RPMI8226 (cell line): ENCODE measurements around the gene CTSV.
"Not testable (repeated sequence)": the region's sequence is repeated elsewhere in the genome, so short reads cannot be mapped to it uniquely, and the experiment has no call there.

Experiments
- DNase-seq: peaks from one replicate; pipeline ENCODE4 v3.0.0-alpha.2; 2015

CTSV gene

DNA sequence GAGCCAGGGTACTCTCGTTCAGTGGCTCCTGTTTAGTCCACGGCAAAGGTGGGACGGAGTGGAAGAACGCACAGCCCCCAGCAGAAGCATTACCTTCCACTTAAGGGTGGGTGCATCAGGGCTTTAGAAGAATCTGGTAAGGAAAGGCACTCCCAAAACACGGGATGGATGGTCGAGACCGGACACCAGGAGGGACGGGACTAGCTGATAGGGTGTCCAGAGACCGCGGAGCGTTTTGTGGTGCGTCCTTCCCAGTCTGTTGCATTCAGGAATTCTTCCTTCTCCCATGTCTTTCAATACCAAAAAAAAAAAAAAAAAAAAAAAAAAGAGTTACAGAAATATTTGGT, 545 bp upstream of the CTSV start:
- DNase-seq: no peak

DNA sequence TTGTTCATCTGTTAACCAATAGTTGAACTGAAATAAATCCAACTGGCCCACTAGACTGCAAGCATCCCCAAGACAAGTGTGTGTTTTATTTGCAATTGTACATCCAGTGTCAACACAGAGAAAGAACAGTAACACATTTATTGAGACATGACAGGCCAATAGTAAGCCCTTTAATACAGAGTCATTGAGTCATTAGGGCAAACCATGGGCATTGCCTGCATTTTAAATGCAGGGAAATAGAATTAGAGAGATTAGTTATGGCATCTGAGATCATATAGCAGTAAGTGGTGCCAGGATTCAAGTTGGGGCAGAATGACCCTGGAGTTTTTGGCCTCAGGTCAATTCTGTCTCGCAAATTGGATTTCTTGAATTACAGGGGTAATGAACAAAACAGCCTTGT, 15.4 kb downstream of the CTSV start:
- DNase-seq: not testable (repeated sequence)

DNA sequence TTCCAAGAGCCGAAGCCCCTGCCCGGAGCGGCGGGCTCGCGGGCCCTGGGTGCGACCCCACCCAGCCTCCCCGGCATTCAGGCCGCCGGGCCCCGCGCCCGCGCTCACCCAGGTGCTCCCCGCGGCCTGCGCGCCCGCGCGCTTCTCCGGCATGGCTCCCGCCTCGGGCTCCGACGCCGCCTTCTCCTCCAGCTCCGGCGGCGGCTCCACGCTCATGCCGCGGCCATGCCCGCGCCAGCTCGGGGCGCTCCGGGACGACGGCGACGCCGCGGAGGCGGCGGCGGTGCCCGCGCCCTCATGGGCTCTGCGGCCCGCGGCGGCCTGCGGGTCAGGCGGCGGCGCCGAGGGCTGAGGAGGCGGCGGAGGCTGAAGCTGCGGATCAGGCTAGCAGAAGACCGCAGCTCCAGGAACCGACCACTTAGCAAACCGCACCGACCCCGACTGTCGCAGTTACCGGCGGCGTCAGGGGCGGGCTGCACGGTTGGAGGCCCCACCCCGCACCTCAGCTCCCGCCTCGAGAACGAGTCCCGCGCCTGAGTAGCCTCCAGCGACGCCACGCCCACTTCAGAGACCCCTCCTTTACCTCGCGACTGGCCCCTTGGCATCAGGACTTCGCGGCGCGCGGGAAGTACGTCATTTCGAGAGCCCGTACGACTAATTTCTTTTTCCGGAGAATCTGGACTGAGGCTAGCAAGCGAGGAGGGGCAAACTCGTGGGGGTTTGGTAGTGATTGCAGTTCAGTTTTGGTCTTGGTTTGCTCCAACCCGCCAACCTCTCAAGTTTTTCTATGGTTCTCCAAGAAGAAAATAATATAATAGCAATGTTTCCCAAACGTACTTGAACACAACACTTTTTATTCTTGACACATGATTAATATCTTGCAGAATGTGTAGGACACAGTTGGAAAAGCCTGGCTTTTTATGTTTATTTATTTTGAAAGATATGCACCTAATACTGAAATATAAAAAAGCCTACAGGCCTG, 25.5 kb downstream of the CTSV start:
- peak; percentile 57 for DNase-seq

DNA sequence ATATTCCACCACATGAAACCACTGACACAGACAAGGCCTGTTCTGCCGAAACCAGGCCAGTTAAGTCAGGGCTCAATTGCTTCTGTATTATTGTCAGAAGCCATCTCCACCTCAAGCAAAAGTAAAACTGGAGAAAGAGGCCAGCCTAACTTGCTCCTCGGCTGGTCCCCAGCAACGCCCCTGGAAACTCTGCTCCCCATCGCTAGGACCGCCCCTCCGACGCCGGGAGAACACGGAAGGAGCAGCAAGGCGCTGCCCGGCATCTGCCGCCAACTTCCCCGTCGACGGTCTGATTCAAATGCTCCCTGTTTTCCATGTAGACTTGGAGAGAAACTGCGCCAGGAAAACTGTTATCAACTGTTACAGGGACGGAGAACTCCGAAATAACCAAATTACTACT, 26.3 kb downstream of the CTSV start:
- peak; percentile 24 for DNase-seq

DNA sequence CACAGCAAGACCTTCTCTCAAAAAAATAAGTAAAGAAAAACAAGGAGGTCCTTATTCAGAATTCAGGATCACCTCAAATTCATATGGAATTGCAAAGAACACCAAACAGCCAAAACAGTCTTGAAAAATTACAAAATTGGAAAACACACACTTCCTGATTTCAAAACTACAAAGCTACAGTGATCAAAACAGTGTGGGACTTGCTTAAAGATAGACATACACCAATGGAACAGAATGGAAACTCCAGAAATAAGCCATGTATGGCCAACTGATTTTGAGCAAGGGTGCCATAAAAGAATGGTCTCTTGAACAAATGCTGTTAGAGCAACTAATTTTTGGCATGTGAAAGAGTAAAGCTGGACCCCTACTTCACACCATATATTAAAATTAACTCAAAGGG, 36.7 kb downstream of the CTSV start:
- DNase-seq: not testable (repeated sequence)

DNA sequence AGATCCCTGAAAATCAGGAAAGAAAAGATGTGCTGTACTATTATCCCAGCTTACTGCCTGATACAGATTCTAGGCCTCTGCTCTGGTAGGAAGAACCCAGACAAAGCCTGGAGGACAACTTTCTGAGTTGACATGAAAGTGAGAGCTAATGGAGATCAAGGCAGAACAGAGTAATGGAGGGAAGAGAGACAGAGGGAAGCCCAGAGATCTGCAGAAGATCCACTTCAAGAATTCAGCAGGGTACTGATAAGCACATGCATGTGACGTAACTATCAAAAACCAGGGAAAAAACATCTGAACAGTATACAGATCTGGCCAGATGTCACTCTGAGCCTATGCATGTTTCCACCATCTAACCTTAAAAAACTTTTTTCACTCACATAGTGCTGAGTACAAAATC, 37.6 kb downstream of the CTSV start:
- not testable (repeated sequence) for DNase-seq

DNA sequence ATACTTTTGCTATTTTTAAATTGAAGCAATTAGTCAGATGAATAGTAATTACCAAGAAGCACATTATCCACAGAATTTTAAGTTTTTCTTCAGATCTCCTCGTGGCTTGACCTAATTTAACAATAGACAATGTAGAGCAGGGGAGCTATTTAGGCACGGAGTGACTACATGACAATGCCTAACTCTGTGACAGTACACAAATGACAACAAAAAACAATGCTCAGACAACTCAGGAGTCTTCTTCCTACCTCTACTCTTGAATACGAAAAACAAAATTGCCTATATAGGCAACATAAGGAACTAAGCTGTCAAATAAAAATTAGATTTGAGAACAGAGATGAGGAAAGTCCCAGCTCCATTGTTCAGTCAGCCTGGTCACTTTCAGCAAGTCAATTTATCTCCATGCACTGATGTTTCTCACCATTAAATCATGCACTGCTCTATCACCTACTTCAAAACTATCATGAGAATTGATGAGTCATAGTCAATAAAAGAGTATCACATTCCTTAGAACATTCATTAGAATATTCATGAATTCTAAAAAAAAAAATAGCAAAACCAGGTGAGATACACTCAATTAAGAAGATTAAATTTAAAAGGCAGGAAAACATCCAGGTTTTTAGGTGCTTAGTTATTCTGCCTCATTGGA, 38.7 kb downstream of the CTSV start:
- not testable (repeated sequence) for DNase-seq

DNA sequence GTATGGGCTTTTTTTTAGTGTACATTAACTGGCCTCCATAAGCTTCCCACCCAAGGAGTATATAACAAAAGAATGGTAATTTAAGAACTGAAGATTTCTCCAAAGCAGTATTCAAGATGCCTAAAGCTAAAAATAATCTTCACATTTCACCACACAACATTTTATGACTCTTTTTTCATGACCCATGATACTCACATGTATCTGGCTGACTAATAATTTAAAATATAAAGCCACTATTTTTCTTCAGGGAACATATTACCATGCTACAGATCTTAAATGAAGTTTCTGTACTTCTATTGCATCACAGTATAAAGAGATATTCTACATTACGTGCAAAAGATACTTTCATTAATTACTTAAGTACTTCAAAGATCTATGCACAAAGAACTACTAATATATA, 39.2 kb downstream of the CTSV start:
- not testable (repeated sequence) for DNase-seq

DNA sequence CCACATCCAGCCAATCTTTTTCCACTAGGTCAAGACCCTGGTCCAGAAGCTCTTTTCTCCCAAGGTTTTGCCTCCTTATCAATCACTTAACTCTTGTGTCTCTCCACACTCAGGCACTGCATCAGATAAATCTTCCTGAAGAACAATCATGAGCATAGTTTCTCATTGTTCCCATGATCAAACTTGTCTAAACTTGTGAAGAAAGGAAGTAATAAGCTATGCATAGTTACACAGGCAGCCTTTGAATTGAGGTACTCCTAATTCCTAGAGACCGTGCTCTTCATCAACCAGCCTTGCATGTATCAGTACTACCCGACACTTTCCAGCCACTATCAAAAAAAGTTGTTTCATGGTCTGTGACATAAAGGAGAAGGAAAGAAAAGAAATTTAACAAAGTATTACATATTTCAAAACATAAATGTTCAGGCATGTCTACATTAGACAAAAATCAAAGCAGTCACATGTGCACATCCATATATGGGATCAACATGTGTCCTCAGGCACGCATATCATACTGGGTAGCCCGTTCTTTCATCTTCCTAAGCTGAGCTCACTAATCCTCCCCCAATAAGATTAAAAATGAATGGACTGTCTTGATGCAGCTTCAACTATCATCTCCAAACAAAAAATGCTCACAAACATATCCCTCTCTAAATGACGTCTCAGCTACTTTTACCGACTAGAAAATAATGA, 41.8 kb downstream of the CTSV start:
- DNase-seq: not testable (repeated sequence)

DNA sequence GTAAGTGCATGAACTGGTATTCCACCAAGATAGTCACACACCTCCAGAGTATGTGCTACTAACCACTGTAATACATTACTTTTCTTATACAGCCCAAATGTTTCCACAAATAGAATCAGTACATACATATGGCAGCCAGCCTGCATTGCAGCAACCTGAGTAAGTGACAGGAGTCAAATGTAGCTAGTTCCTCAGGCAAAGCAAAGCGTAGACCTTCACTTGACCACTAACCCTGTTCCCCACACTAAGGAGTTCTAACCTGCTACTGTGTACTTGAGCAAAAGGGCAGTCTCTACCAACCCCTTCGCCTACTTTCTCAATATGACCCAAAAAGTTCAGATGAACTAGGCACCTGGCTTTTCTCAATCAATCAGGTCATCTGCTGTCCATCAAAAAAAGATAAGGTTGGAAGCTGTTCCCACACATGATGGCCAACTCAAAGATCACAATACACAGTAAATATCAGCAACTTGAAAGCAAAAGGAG, 44.4 kb downstream of the CTSV start:
- DNase-seq: not testable (repeated sequence)

DNA sequence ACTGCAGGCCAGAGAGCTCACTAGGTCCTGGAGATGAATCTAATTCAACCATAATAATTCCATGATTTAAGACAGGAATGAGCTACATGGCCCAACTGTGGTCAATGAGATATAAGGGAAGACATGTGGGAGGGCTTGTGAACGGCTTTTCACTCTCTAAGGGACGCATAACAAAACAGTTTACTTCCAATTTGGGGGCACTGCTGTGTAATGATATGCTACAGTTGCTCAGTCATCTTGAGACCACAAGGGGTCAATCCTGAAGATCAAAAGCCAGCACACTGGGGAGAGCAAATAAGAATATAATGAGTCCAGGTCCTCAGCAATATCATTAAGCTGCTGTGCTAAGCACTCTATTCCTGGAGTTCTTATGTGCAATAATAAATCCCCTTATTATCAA, 46.6 kb downstream of the CTSV start:
- DNase-seq: not testable (repeated sequence)

DNA sequence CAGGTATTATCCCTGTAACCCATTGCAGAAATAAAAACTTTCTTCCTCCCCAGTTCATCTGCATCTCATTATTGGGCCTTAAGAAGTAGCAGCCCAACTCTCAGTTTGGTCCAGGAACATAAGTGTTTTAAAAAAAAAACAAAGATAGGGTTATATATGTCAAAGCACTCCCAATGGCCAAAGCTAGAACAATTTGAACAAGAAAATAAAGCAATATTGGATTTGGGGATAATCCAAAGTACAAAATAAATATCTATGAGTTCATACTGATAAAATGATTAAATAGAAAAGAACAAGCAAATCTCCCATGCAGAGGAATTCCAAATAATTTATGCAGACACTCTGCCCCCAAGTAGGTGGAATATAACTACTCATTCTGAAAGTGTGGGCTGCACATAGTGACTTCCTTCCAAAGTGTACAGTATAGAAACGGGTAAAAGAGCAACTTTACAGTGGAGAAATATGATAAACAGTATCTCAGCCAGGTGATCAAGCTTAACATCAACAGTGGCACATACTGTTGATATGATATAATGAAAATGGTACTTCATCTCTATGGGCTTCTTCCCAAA, 49.1 kb downstream of the CTSV start:
- not testable (repeated sequence) for DNase-seq

DNA sequence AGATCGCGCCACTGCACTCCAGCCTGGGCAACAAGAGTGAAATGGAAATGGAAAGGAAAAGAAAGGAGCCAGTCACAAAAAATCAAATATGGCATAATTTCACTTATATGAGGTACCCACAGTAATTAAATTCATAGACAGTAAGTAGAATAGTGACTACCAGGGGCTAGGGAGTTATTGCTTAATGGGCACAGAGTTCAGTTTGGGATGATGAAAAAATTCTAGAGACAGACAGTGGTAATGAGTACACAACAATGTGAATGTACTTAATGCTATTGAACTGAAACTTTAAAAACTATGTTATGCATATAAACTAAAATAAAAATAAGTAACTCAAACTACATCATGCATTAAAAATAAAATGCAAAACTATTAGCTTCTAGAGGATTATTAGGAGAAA, 54.1 kb downstream of the CTSV start:
- not testable (repeated sequence) for DNase-seq

DNA sequence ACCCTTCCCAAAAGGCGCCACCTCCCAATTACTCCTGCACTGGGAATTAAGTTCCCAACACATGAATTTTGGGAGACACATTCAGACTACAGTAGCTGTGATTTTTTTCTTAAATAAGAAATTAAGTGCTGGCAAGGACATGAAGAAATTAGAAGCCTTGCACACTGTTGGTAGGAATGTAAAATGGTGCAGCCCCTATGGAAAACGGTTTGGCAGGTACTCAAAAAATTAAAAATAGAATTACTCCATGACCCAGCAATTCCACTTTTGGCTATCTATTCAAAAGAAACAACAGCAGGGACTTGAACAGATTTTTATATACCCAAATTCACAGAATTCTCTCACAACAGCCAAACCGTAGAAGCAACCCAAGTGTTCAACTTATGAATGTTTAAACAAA, 54.8 kb downstream of the CTSV start:
- not testable (repeated sequence) for DNase-seq

DNA sequence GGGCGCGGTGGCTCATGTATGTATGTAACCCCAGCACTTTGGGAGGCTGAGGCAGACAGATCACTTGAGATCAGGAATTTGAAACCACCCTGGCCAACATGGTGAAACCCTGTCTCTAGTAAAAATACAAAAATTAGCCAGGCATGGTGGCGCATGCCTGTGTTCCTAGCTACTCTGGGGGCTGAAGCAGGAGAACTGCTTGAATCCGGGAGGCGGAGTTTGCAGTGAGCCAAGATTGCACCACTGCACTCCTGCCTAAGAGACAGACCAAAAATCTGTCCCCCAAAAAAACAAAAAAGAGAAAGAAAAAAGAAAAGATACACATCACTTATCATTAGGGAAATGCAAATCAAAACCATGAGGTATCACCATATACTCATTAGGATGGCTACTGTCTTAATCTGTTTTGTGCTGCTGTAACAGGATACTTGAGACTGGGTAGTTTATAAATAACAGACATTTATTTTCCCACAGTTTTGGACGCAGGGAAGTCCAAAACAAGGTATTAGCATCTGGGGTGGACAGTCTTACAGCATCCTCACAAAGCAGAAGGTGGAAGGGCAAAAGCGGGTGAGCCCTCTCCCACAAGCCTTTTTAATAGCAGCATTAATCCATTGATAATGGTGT, 55.3 kb downstream of the CTSV start:
- not testable (repeated sequence) for DNase-seq
